ENCODE results near the gene NSRP1.

- TF ChIP-seq CTCF (IDR thresholded peaks at IDR 0.05) (no peak), ZFX (IDR thresholded peaks at IDR 0.05; ENCODE audit: borderline replicate concordance) (no peak)
Measured at GRCh38 chr17:30232824-30233427, 116.3 kb downstream of the NSRP1 start.

Measured in 22Rv1 (cell line).